HS-27A (cell line): ENCODE measurements around the gene RRAGB.
A peak's percentile ranks its signal among the peaks of the same experiment; 100 is the strongest.
"Not testable (repeated sequence)": the region's sequence is repeated elsewhere in the genome, so short reads cannot be mapped to it uniquely, and the experiment has no call there.

ENCODE experiments used
- DNase-seq: peaks from one replicate; pipeline ENCODE4 v3.0.0-alpha.2; 2012; ENCODE audit warnings: low read depth, missing footprints

RRAGB gene

DNA sequence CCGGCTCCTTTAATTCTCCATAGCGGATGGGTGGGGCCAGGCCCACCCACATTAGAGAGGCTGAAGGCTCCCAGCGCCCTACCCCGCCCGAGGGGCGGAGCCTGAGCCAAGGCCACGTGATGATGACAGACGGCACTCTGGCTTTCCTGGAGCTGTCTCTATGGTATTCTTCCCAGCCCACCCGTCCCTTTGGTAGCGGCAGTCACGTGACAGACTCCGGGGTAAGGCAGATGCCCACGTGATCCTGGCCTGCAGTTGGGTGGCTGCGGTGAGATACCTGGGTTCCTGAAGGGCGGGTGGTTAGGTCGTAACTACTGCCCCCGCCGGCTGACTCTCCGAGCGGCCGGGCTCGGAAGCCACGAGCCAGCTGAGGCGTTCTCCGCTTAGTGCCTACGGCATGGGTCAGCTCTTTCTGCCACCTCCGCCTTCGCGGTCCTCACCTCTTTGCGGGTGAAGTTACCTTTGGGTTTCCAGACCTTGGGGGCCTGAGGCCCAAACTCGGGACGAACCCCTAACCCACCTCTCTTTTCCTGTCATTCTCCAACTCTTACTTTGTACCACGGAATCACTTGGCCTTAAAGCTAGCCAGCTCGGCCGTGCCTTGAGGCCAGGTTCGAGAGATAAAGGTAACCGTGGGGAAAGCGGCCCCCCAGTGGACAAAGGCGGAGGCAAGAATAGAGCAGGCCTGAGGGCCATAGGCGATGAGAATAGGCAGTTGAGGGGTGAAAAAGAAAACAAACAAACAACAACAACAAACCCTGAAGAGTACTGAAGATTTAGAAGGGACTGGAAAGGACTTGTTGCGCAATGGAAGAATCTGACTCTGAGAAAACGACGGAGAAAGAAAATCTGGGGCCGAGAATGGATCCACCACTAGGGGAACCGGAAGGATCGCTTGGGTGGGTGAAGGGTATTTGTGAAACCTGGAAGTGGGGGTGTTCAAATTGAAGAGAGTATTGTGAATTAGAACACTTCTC is at the start of gene RRAGB:
Gene RRAGB, plus strand, starts transcription at position 229 of the 977 bp plus-strand sequence. Its CDS starts 579 bp downstream, at position 808.
- peak; percentile 69 for DNase-seq

DNA sequence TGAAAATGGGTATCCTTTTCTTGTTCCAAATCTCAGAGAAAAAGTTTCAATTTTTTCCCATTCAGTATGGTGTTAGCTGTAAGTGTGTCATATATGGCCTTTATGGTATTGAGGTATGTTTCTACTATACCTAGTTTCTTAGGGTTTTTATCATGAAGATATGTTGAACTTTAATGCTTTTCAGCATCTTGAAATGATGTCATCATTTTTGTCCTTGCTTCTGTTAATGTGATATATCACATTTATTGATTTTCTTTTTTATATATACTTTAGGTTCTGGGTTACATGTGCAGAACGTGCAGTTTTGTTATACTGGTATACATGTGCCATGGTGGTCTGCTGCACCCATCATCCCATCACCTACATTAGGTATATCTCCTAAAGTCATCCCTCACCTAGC is 49.5 kb upstream of the RRAGB start:
- DNase-seq: no peak

- not testable (repeated sequence) for DNase-seq
These were observed 29.0 kb upstream of the RRAGB start for GRCh38 chrX:55688579-55688978.

DNA sequence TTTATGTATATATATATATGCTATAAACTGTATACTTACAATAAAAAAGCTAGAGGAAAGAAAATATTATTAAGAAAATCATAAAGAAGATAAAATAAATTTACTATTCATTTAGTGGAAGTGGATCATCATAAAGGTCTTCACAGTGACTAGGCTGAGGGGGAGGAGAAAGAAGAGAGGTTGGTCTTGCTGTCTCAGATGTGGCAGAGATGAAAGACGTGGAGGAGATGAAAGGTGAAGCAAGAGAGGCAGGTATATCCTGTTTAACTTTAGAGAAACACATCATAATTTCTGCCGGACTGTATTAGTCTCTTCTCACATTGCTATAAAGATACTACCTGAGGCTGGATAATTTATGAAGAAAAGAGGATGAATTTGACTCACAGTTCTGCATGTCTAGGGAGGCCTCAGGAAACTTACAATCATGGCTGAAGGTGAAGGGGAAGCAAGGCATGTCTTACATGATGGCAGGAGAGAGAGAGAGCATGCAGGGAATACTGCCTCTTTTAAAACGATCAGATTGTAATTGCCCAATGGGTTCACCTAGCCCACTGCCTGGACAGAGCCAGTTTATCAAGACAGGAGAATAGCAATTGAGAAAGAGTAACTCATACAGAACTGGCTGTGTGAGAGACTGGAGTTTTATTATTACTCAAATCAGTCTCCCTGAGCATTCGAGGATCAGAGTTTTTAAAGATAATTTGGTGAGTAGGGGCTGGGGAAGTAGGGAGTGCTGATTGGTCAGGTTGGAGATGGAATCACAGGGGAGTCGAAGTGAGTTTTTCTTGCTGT is 22.1 kb upstream of the RRAGB start:
- no peak for DNase-seq

GRCh38 chrX:55697381-55697780 is 20.2 kb upstream of the RRAGB start:
- DNase-seq: no peak

GRCh38 chrX:55702671-55703070 is 14.9 kb upstream of the RRAGB start:
- DNase-seq: no peak

GRCh38 chrX:55703436-55703835 is 14.1 kb upstream of the RRAGB start:
- not testable (repeated sequence) for DNase-seq

DNA sequence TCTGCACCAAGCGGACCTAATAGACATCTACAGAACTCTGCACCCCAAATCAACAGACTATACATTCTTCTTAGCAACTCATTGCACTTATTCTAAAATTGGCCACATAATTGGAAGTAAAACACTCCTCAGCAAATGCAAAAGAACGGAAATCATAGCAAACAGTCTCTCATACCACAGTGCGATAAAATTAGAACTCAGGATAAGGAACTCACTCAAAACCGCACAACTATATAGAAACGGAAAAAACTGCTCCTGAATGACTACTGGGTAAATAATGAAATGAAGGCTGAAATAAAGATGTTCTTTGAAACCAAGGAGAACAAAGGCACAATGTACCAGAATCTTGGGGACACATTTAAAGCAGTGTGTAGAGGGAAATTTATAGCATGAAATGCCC is 12.5 kb upstream of the RRAGB start:
- not testable (repeated sequence) for DNase-seq

DNA sequence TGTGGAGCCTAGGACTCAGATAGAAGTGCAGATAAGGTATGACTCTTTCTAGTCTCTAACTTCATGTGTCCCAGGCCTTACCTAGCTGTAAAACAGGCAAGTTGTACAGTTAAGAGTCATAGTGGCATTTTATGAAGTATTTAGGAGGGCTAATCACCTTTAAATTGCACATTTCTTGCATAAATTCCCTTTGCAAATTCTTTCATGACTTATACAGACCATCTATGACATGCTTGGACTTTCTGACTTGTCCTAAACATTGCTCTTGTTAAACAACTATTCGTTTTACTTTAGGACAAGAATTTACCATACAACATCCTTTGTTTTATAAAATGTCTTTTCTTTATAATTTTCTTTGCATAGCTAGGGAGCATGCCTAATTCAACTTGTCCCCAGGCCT is 7.8 kb upstream of the RRAGB start:
- no peak for DNase-seq

DNA sequence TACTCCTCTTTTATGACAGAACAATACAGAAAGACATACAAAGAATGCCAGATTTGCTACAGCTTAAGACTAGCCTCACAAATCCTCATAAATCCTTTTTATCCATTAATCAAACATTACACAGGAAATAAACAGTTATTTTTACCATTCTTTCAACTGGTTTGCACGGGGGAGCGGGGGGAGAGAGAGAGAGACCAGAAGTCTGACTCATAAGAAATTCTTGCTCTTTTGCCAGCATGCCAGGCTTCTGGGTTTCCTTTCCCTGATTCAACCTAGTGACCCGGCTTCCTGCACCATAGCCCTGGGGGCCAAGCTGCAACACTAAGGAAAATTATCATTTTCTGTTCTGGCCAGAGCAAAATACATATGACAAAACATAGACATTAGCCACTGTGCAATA is 6.8 kb upstream of the RRAGB start:
- no peak for DNase-seq

GRCh38 chrX:55713631-55714030 is 3.9 kb upstream of the RRAGB start:
- DNase-seq: no peak

GRCh38 chrX:55714161-55714560 is 3.4 kb upstream of the RRAGB start:
- no peak for DNase-seq

DNA sequence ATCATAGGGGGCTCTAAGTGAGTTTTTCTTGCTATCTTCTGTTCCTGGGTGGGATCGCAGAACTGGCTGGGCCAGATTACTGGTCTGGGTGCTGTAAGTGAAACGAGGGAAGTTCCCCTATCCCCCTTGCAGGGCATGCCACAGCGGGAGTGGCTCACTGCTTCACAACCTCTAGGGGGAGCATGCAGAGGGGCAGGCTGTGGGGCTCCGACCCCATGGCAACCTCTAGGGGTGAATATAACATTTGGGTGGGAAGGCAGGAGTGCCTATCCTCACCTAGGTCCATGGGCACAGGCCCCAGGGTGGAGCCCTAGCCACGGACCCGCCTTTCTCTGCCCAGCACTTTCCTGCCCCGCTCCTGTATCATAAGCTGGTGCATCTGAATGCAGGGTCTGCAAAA is 1.7 kb upstream of the RRAGB start:
- no peak for DNase-seq

DNA sequence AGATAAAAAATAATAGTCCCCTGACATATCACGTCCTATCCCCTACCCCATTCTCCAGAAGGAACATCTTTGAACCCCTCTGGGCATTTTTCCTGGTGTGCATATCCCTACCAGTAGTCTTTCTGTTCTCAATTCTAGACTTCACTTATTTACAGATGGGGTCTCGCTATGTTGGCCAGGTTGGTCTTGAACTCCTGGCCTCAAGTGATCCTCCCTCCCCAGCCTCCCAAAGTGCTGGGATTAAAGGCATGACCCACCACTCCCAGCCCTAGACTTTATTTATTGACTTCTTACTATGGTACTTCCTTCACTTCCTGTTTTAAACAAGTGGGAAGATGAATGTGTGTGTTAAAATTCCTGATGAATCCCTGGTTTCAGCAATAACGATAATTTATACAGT is 612 bp upstream of the RRAGB start:
- DNase-seq: no peak

- no peak for DNase-seq
These were observed 14.3 kb downstream of the RRAGB start for GRCh38 chrX:55731826-55732225.

- no peak for DNase-seq
These were observed 21.4 kb downstream of the RRAGB start for GRCh38 chrX:55738969-55739368.

- no peak for DNase-seq
These were observed 25.1 kb downstream of the RRAGB start for GRCh38 chrX:55742649-55743048.

DNA sequence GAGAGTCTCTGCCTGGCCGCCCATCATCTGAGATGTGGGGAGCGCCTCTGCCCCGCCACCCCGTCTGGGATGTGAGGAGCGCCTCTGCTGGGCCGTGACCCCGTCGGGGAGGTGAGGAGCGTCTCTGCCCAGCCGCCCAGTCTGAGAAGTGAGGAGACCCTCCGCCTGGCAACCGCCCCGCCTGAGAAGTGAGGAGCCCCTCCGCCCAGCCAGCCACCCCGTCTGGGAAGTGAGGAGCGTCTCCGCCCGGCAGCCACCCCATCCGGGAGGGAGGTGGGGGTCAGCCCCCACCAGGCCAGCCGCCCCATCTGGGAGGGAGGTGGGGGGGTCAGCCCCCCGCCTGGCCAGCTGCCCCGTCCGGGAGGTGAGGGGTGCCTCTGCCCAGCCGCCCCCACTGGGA is 30.9 kb downstream of the RRAGB start:
- not testable (repeated sequence) for DNase-seq

DNA sequence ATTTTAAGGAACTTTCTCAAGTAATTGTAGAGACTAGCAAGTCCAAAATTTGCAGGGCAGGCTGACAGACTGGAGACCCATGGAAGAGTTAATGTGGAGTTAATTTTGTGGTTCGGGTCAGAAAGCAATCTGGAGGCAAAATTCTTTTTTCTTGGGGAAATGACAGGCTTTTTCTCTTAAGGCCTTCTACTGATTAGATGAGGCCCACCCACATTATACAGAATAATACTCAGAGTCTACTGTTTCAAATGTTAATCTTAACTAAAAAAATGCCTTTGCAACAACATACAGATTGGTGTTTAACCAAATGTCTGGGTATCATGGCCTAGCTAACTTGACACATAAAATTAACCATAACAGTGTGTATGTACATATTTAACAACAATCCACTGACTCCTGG is 32.7 kb downstream of the RRAGB start:
- DNase-seq: no peak

GRCh38 chrX:55754861-55755294 is 37.3 kb downstream of the RRAGB start:
- no peak for DNase-seq

- no peak for DNase-seq
These were observed 40.5 kb downstream of the RRAGB start for GRCh38 chrX:55758033-55758432.

DNA sequence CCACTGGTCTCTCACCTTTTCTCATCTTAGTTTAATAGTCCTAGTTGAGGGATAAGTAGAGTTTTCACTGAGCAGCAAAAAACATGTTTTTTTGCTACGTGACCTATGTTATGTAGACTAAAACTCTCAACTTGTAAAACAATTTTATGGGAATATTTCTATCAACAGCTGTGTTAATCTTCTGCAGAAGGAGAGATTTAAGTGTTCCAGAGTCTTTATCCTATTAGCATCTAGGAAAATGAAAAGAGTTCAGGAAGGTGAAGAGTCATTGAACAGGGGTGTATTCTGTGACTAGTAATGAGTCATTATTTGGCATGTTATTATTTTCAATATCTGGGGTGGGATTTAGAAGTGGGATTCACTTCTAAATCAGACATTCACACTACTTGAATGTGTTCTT is 41.9 kb downstream of the RRAGB start:
- DNase-seq: no peak

DNA sequence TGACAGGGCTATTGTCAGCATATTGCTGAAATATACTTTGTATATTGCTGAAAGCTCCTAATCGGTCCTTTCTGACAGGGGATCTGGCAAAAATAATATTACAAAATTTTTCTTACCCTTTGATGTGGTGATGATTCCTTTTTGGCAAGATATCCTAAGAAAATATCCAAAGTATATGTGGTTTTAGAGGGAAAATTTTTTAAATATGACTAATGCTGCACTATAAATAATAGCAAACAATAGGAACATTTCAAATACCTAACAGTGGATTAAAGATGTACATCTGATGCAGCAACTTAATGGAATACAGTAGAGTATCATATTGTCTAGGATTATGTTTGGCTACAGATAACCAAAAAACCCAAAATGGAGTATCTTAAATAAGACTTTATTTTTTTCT is 49.6 kb downstream of the RRAGB start:
- DNase-seq: no peak
